Skeletal muscle cell (primary cell): ENCODE measurements around the gene ZNF823.

Experiments used
- DNase-seq: peaks from one replicate; pipeline ENCODE4 v3.0.0-alpha.2; 2010; ENCODE audit warnings: low read depth
- H3K4me3 ChIP-seq: 2 replicates; pipeline ENCODE4 v1.5.1; 2011; ENCODE audit warnings: low read depth, mild to moderate bottlenecking, control low read depth, low read length, moderate library complexity

ZNF823 gene

DNA sequence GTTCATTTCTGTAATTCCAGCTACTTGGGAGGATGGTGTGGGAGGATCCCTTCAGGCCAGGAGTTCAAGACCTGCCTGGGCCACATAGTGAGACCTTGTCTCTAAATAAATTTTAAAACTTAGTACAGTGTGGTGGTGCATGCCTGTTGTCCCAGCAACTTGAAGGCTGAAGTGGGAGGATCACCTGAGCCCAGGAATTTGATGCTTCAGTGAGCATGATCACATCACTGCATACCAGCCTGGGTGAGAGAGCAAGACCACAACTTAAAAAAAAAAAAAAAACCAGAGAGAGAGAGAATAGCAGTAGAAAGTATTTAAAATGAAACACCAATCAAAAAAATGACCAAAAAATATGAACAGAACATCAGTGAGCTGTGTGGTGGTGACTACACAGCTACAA, 7.1 kb upstream of the ZNF823 start:
- DNase-seq: no peak
- H3K4me3 ChIP-seq: no peak overlapping the region

DNA sequence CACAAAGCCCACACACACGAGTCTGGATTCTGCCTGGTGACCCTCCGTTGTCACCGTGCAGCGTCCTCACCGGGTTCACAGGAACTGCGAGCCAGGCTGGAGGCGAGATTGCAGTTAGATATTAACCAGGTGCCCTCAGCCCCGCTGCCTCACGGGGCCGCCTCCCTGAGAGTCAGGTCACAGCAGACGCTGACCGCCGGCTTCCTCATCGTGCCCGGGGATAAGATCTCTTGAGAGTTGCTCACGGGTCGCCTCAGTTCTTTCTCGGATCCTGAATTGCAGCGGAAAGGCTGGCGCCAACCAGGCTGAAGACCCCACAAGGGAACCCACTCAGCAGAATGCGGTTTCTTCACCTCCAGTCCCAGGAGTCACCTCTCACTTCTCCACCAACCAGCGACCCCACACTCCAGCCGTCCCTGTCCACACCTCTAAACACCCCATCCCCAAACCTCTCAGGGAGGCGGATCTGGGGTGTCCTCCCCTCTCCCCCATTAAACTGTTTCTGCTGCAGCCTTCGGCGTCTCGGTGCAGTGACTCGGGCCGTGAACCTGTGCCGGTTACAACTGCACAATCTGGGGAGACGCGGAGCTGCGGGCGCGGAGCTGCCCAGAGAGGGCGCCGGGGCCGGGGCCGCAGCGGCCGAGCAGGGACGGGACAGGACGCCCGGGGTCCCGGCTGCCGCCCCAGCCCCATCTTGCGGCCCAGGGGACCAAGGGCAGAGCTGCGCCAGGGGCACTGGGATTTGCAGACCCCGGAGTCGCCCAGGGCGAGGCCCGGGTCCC, 591 bp downstream of the ZNF823 start:
- DNase-seq: no peak
- peak overlapping the region; percentile 93 for H3K4me3 ChIP-seq

DNA sequence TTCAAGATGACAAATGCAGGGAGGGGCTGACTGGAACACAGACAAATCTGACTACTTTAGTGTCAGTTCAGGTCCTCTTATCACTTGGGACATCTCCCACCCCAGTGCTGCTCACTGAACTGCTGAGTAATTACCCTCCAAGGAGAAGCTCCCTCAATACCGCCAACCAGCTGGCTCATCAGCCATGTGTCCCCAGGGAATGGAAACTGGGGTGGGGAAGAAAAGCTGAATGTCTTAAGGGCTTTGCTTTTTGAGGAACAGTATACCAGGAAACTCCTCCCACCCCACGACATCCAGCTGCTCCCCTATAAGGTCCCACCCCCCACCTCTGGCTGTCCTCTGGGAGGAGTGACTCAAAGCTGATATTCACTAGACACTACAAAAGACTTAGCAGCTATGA, 2.0 kb downstream of the ZNF823 start:
- no peak for DNase-seq
- H3K4me3 ChIP-seq: no peak overlapping the region

GRCh38 chr19:11735375-11735774, 3.4 kb downstream of the ZNF823 start:
- H3K4me3 ChIP-seq: no peak overlapping the region
- DNase-seq: no peak

DNA sequence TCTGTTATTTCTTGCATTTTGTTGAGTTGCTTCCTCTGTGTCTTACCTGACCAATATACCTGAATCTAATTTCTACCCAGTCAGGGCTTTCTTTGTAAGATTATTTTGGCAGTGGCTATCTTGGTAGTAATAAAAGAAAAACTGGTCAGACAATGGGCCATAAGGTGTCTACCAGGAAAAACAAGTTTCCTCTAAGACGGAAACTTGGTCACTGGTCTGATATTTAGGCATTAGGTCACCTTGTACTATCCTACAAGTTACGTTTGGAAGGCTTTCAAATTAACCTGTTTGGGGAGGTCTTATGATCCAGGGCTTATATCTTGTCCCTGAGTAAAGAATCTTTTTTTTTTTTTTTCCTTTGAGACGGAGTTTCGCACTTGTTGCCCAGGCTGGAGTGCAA, 9.2 kb downstream of the ZNF823 start:
- DNase-seq: no peak
- no peak overlapping the region for H3K4me3 ChIP-seq

- DNase-seq: no peak
- H3K4me3 ChIP-seq: no peak overlapping the region
Observed at GRCh38 chr19:11722414-11722813, 16.3 kb downstream of the ZNF823 start.

GRCh38 chr19:11721681-11722080, 17.1 kb downstream of the ZNF823 start:
- H3K4me3 ChIP-seq: no peak overlapping the region

GRCh38 chr19:11710313-11710712, 28.4 kb downstream of the ZNF823 start:
- DNase-seq: no peak
- H3K4me3 ChIP-seq: no peak overlapping the region

More at GRCh38 chr19:11721681-11722080, 17.1 kb downstream of the ZNF823 start:
- DNase-seq: no peak

DNA sequence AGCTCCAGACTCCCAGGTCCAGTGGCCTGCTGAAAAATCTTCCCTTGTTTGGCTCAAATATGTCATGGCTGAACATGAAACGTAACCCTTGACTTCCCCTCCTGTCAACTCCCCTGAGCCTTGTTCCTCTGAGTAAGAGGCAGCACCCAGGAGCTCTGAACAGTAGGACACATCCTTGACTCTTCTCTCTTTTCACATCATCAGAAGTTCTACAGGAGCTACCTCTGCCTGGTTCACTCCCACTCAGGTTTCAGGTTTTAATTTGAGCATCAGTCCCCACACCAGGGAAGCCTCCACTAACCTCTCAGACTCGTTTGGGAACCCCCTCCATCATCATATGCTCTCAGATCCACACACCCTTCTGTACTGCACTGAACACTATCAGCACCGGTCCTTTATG, 30.3 kb downstream of the ZNF823 start:
- H3K4me3 ChIP-seq: no peak overlapping the region
- DNase-seq: no peak

DNA sequence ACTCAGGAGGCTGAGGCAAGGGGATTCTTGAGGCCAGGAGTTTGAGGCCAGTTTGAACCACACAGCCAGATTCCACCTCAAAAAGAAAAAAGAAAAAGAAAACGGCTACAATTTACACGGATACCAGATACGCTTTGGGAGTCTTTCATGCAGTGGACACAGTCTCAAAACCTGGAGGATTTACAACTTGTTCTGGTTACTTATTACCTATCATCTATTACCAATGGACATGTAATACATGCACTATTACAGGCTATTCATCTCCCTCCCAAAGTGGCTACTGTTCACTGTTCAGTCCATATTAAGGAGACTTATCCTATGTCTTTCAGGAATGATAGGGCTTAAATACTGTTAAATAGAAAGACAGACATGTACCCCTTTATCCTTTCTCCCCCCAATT, 33.3 kb downstream of the ZNF823 start:
- DNase-seq: no peak
- H3K4me3 ChIP-seq: no peak overlapping the region

DNA sequence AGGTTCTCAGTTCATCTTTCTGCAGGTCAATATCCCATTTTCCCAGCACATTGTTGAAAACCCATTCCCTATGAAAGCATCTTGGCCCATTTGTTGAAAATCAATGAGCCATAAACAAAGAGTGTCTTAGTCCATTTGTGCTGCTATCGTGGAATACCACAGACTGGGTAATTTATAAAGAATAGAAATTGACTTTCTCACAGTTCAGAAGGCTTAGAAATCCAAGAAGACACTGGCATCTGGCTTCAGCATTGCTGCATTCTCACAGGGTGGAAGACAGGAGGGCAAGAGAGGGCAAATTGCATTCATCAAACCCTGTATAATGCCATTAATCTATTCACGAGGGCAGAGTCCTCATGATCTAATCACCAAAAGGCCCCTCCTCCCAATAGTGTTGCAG, 34.1 kb downstream of the ZNF823 start:
- H3K4me3 ChIP-seq: no peak overlapping the region
- DNase-seq: no peak

DNA sequence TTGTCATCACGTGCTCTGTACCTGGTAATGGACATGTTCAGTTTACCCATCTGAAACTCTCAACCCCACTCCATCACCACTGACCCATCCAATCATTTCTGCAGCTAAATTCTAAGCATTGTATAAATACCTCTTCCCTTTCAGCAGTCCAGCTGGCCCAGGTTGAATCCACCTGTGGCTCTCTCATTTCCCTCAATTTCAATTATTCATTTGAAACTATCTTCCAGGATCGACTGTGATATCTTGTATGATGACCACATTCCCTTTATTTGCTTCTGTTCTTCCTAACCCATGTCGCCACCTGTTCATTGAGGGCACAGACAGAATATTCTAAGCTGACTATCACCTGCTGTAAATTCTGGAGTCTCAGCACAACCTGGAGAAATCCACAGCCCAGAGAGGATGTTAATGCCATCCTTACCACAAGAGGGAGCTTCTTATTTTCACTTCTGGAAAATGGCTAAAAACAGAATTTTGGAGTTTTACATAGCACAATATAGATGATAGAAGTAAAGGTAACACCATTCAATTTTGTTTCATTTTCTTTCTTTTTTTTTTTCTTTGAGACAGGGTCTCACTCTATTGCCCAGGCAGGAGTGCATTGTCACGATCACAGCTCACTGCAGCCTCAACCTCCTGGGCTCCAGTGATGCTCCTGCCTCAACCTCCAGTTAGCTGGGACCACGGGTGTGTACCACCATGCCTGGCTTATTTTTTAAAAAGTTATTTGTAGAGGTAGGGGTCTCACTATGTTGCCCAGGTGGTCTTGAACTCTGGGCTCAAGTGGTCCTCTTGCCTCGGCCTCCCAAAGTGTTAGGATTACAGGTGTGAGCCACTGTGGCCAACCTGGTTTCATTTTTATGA, 38.6 kb downstream of the ZNF823 start:
- H3K4me3 ChIP-seq: no peak overlapping the region
- no peak for DNase-seq

GRCh38 chr19:11698231-11698630, 40.5 kb downstream of the ZNF823 start:
- no peak for DNase-seq
- no peak overlapping the region for H3K4me3 ChIP-seq

- H3K4me3 ChIP-seq: no peak overlapping the region
Observed at GRCh38 chr19:11697284-11697855, 41.4 kb downstream of the ZNF823 start.

DNA sequence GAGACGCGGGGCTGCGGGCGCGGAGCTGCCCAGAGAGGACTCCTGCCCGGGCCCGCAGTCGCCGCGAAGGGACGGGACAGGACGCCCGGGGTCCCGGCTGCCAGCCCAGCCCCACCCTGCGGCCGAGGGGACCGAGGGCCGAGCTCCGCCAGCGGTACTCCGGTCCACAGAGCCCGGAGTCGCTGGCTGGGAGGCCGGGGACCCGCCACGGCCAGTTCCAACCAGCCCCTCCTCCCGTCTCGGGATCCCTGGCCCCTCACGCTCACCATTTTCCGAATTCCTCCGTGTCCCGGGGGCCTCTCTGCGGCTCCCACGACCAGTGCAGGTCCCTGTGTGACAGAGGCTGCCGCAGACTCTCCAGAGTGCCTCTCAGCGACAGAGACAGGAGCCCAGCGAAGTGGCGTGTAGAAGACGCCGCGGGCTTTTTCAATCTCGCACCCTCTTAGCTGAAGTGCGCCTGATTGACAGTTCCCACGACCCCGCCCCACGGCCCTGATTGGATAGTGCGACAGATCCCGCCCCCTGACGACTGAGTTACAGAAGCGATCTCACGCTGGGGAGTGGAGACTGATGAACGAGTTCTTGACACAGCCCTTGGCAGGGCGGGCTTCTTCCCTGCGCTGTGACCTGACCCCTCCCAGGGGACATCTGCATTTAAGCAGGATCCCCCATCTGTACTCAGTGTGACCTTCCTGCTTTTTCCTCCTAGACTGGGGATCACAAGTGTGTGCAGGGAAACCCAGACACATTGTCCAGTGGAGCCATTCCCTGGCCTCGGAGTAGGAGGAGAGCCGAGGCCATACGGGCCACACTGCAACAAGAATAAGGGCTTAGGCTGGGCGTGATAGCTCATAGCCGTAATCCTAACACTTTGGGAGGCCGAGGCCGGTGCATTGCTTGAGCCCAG, 44.0 kb downstream of the ZNF823 start:
- peak overlapping the region; percentile 79 for H3K4me3 ChIP-seq
- peak; percentile 42 for DNase-seq

More at GRCh38 chr19:11697284-11697855, 41.4 kb downstream of the ZNF823 start:
- no peak for DNase-seq

DNA sequence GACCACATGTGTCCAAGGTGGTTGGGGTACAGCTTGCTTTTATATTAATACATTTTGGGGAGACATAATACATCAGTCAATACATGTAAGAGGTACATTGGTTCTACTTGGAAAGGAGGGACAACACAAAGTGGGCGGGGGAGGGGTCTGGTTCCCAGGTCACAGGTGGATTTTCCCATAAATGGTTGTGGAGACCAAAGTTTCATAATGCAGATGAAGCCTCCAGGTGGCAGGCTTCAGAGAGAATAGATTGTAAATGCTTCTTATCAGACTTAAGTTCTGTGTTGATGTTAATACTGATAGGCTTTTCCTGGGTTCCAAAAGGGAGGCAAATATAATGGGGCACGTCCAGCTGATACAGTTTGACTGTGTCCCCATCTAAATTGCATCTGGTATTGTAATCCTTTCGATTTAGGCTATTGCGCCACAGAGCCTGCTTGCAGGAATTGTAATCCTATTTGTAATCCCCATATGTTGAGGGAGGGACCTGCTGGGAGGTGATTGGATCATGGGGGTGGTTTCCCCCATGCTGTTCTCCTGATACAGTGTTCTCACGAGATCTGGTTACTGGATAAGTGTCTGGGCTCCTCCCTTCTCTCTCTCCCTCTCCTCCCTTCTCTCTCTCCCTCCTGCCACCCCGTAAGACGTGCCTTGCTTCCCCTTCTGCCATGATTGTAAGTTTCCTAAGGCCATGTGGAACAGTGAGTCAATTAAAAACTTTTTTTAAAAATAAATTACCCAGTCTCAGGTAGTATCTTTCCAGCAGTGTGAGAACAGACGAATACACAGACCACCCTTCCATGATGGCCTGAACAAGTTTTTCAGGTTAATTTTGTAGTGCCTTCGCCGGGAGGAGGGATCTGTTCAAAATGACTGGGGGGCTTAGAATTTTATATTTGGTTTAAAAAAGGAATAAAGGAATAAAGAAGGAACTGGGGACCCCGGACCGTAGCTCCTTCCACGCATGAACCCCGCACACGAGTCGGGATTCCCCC, 44.9 kb downstream of the ZNF823 start:
- DNase-seq: peak; percentile 23
- peak overlapping the region; percentile 79 for H3K4me3 ChIP-seq

DNA sequence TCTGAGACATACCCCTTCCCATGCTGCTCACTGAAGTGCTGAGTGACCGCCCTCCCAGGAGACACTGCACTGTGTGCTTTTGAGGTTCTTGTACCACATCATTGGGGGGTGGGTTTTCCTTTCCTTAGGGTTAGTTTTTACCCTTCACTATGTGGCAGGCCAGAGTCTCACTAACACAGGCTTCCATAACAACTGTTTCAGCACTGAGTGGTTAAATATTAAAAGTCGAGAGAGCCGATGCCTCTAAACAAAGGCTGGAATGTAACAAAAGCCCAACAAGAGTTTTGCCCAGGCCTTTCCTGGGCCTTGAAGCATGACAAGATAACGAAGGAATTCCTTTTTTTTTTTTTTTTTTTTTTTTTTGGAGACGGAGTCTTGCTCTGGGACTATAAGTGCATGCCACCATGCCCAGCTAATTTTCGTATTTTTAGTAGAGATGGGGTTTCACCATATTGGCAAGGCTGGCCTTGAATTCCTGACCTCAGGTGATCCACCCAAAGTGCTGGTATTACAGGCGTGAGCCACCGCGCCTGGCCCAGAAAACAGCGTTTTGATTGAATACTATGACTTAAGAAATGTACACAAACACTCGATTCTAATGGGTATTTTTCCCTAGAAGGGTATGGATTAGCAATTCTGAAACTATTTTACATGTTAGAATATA, 46.5 kb downstream of the ZNF823 start:
- H3K4me3 ChIP-seq: no peak overlapping the region
- DNase-seq: no peak
